ENCODE data around the gene HOXB3. TPM values are rescaled to one million over a fixed set of nuclear protein-coding genes. Genes with fewer than 3 reads are reported as not detected.

Gene HOXB3
- total RNA-seq, 5 donors from 2014 or later (not counting 1 experiment from before 2014, with no cell fraction given), result 3.5 to 7.7 (median 4.2) TPM

DNA sequence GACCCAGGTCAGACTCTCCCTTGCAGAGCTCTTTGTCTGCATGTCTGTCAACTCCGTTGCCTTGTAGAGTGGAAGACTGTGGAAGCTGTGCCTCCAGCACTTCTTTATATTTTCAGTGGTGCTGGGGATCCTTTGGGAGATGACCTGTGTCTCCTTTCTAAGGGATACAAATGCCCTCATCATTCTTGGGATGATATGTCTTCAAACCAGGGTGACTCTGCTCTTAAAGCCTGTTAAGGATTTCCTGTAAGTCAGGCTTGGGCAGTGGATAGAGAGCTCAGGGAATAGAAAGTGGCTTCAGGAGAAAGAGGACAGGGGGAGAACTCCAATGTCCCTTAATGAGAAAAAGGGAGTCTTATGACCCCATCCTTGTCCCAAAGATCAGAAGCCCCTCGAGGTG is 1.5 kb downstream of the HOXB3 start:
- Histone ChIP-seq H3K9me3 (no peaks in the 10 kb centered on the region), H3K4me1 (ENCODE audit: control insufficient read depth in 1 of 2, extremely low read depth in 1 of 2, insufficient read depth in 2 of 2, low read length in 2 of 2) (peaks cover 10 to 34% of the 10 kb centered on the region in 2 experiments), H3K27ac (ENCODE audit: low read length) (no peak overlapping the region), H3K27me3 (replicated peaks in 1 of 2; ENCODE audit: control insufficient read depth in 2 of 2, extremely low read depth in 1 of 2, insufficient read depth in 2 of 2, low read length in 1 of 2) (peaks cover 0 to 77% of the 10 kb centered on the region in 2 experiments), H3K4me3 (ENCODE audit: control insufficient read depth in 1 of 2, extremely low read depth in 1 of 2, low read length in 1 of 2) (no peak overlapping the region), H3K36me3 (ENCODE audit: control insufficient read depth in 2 of 2, extremely low read depth in 1 of 2, insufficient read depth in 1 of 2, low read length in 1 of 2) (no peaks in the 10 kb centered on the region)
- ChIA-PET POLR2A (interaction anchor here in 1 of 2 donors (0.6 kb wide), 1 partner anchor 26 kb away, joined by 4 read pairs; no protein-coding TSS in a partner anchor), CTCF (interaction anchor here (0.6 to 2.0 kb wide), 11 partner anchors 33 to 326 kb away, joined by 3 to 9 read pairs (median 3); no protein-coding TSS in a partner anchor)
- WGBS (ENCODE audit: insufficient coverage), result no CpG with 5 or more reads among the region's 2 CpGs
- ATAC-seq (replicated peaks in 1 of 4) (no peak), DNase-seq (peak in 1 of 35 experiments; percentile 3)
- Mint-ChIP-seq H3K4me1 (peaks cover 36 to 39% (median 36%) of the 10 kb centered on the region in 3 donors), H3K9me3 (no peaks in the 10 kb centered on the region), H3K36me3 (no peaks in the 10 kb centered on the region), H3K27ac (peak overlapping the region in 1 of 2 donors; percentile 46), H3K27me3 (peaks cover 88 to 89% of the 10 kb centered on the region in 2 donors), H3K4me3 (no peak overlapping the region)

DNA sequence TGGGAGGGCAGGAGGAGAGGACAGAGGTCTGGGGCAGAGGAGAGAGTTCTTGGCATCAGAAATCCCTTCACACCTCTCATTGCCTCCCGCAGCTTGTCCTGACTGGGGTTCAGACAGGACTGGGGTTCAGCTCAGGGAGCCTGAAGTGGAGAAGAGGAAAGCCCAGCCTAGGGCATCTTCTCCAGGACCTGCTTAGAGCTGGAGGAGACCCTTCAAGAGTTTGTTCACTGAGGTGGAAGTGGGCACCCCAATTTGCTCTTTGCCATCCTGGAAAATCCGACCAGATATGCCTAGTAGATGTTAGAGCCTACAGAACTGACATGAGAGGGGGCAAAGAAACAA is 2.0 kb downstream of the HOXB3 start:
- H3K36me3 ChIP-seq (ENCODE audit: control insufficient read depth in 2 of 2, extremely low read depth in 1 of 2, insufficient read depth in 1 of 2, low read length in 1 of 2), result no peaks in the 10 kb centered on the region
- Mint-ChIP-seq H3K9me3 (no peaks in the 10 kb centered on the region), H3K27ac (peak overlapping the region in 1 of 2 donors; percentile 46), H3K4me1 (peaks cover 31 to 37% (median 33%) of the 10 kb centered on the region in 3 donors), H3K27me3 (peaks cover 89% of the 10 kb centered on the region in 2 donors), H3K36me3 (no peaks in the 10 kb centered on the region), H3K4me3 (peak overlapping the region in 1 of 3 donors; percentile 78)
- no peak overlapping the region for H3K4me3 ChIP-seq (ENCODE audit: control insufficient read depth in 1 of 2, extremely low read depth in 1 of 2, low read length in 1 of 2)
- no peak overlapping the region for H3K27ac ChIP-seq (ENCODE audit: low read length)
- peak in 1 of 35 experiments; percentile 6 for DNase-seq
- ChIA-PET CTCF (interaction anchor here (0.6 to 2.0 kb wide), 11 partner anchors 46 to 325 kb away, joined by 3 to 9 read pairs (median 4); no protein-coding TSS in a partner anchor), POLR2A (no interaction called here)
- peaks cover 0 to 73% of the 10 kb centered on the region in 2 experiments for H3K27me3 ChIP-seq (replicated peaks in 1 of 2; ENCODE audit: control insufficient read depth in 2 of 2, extremely low read depth in 1 of 2, insufficient read depth in 2 of 2, low read length in 1 of 2)
- no peak for ATAC-seq (replicated peaks in 1 of 4)
- H3K9me3 ChIP-seq, result no peaks in the 10 kb centered on the region
- peaks cover 7 to 30% of the 10 kb centered on the region in 2 experiments for H3K4me1 ChIP-seq (ENCODE audit: control insufficient read depth in 1 of 2, extremely low read depth in 1 of 2, insufficient read depth in 2 of 2, low read length in 2 of 2)
- WGBS (ENCODE audit: insufficient coverage), result 50% methylated on average over 1 of the region's 2 CpGs

DNA sequence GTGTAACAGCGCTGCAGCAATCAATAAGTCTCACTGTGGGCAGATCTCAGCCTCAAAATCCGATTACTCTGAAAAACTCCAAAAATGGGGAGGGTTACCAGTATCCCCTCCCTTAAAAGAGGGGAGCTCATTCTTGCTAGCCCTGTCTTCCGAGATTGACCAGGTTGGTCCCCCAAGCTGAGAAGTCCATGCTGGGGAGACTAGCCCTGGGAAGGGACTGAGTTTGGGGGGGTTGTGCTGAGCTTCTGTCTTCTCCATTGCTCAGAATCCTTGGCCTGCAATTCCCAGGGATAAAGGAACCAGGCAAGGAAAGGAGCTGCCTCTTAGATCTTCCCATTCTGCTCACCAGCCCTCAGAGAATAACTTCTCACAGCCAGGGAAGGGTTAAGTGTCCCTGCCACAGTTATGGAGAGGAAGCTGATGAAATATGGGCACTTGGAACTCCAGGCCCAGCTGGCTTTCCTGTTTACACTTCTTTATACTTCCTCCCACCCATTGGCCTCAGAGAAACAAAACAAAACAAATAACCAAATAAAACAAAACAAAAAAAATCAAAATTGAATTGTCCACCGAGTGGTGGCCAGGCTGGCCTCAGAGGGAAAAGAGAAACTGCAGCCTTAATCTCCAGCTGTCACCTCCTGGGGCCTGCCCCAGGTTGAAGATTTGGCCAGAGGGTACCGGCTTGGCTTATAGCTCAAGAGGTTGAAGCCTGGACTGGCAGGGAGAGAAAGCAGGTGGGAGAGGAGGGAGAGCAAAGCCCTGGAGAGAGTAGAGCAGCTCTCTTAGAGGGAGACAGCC is 2.6 kb downstream of the HOXB3 start:
- ChIA-PET POLR2A (no interaction called here), CTCF (interaction anchor here (0.6 to 2.0 kb wide), 11 partner anchors 13 to 324 kb away, joined by 3 to 9 read pairs (median 4); no protein-coding TSS in a partner anchor)
- DNase-seq, result peak in 1 of 35 experiments; percentile 3
- Histone ChIP-seq H3K27ac (ENCODE audit: low read length) (no peak overlapping the region), H3K4me1 (ENCODE audit: control insufficient read depth in 1 of 2, extremely low read depth in 1 of 2, insufficient read depth in 2 of 2, low read length in 2 of 2) (peaks cover 7 to 30% of the 10 kb centered on the region in 2 experiments), H3K27me3 (replicated peaks in 1 of 2; ENCODE audit: control insufficient read depth in 2 of 2, extremely low read depth in 1 of 2, insufficient read depth in 2 of 2, low read length in 1 of 2) (peaks cover 0 to 74% of the 10 kb centered on the region in 2 experiments), H3K4me3 (ENCODE audit: control insufficient read depth in 1 of 2, extremely low read depth in 1 of 2, low read length in 1 of 2) (no peak overlapping the region), H3K36me3 (ENCODE audit: control insufficient read depth in 2 of 2, extremely low read depth in 1 of 2, insufficient read depth in 1 of 2, low read length in 1 of 2) (no peaks in the 10 kb centered on the region), H3K9me3 (no peaks in the 10 kb centered on the region)
- H3K4me3 Mint-ChIP-seq, result peak overlapping the region in 1 of 3 donors; percentile 78
- ATAC-seq (replicated peaks in 1 of 4), result no peak
- H3K27ac Mint-ChIP-seq, result peak overlapping the region in 1 of 2 donors; percentile 7
- peaks cover 89% of the 10 kb centered on the region in 2 donors for H3K27me3 Mint-ChIP-seq
- WGBS (ENCODE audit: insufficient coverage), result 63% methylated on average over 2 of the region's 5 CpGs
- H3K9me3 Mint-ChIP-seq, result no peaks in the 10 kb centered on the region
- H3K36me3 Mint-ChIP-seq, result no peaks in the 10 kb centered on the region
- peaks cover 28 to 37% (median 32%) of the 10 kb centered on the region in 3 donors for H3K4me1 Mint-ChIP-seq

DNA sequence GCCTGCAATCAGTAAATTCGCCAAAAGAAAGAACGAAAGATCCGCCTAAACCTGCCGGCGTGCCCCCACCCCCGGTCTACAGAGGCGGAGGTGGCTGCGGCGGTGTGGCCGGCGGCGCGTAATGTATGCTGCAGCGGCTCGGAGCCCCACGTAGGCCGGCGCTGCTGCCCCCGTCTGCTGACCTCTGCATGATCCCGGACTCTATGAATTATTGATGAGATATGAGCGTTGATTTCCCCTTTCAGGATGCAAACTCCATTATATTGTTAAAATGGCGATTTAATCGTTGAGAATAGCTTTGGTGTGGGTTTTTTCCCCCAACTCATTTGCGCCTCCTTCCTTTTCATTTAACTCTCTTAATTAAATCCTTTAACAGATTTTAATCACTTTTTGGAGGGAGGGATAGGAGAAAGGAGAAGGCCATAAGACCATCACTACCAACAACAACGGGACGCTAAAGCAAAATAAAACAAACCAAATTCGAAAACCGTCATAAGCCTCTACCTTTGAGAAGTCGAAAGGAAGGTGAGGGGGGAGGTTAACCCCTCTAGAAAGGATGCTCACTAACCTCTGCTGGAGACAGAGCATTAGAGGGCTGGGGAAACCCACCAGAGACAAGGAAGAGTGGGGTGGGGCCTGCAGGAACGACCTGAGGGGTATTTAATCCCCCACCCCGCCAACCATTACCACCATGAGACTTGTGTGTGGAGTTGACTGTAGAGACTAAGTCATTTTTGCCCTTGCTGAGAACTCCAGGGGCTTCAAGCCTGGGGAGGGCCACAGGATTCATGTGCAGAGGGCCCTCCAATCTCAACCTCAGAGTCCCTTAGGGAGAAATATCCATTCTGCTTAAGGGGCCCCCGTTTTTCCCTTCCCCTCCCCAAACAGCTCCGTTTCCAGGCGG is 3.4 kb downstream of the HOXB3 start:
- POLR2A ChIA-PET, result no interaction called here
- no peak overlapping the region for H3K27ac ChIP-seq (ENCODE audit: low read length)
- peak overlapping the region; percentile 63 to 86 for H3K4me3 ChIP-seq (ENCODE audit: control insufficient read depth in 1 of 2, extremely low read depth in 1 of 2, low read length in 1 of 2)
- no peaks in the 10 kb centered on the region for H3K36me3 ChIP-seq (ENCODE audit: control insufficient read depth in 2 of 2, extremely low read depth in 1 of 2, insufficient read depth in 1 of 2, low read length in 1 of 2)
- WGBS (ENCODE audit: insufficient coverage), result 6% methylated on average over 10 of the region's 34 CpGs
- peak in 3 of 35 experiments; percentile 18 to 53 (median 35) for DNase-seq
- Mint-ChIP-seq H3K4me1 (peaks cover 30 to 39% (median 32%) of the 10 kb centered on the region in 3 donors), H3K4me3 (peak overlapping the region; percentile 78 to 93 (median 89)), H3K9me3 (no peaks in the 10 kb centered on the region), H3K36me3 (no peaks in the 10 kb centered on the region), H3K27me3 (peaks cover 84 to 88% of the 10 kb centered on the region in 2 donors), H3K27ac (no peak overlapping the region)
- H3K9me3 ChIP-seq, result no peaks in the 10 kb centered on the region
- H3K27me3 ChIP-seq (replicated peaks in 1 of 2; ENCODE audit: control insufficient read depth in 2 of 2, extremely low read depth in 1 of 2, insufficient read depth in 2 of 2, low read length in 1 of 2), result peaks cover 0 to 75% of the 10 kb centered on the region in 2 experiments
- no peak for ATAC-seq (replicated peaks in 1 of 4)
- peaks cover 7 to 32% of the 10 kb centered on the region in 2 experiments for H3K4me1 ChIP-seq (ENCODE audit: control insufficient read depth in 1 of 2, extremely low read depth in 1 of 2, insufficient read depth in 2 of 2, low read length in 2 of 2)
- CTCF ChIA-PET, result interaction anchor here in 1 of 2 donors (1.3 to 2.0 kb wide), 4 partner anchors 12 to 323 kb away, joined by 4 to 5 read pairs (median 4); no protein-coding TSS in a partner anchor

DNA sequence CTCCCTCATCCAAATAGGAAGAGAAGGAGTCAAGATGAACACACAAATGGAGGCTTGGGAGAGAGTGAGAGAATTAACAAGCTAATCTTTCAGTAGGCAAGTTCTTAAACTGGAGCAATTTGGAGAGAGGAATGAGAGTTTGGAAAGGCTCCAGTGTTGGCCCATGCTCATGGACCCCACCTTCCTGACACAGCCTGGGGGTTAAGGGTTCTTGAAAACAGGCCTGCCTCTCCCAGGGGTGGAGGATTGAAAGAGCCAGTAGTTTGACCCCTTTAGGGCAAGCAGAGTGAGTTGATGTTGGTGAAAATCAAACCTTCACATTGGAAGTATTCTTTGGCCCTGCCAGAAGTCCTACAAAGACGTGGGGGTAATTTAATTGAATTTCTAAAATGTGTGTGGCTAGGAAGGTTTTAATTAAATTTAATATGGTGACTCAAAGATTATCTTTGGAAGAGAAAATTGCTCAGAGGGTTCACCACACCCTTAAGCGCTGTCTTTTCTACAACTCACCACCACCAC is 5.8 kb downstream of the HOXB3 start:
- peak overlapping the region in 2 of 3 donors; percentile 26 to 78 for H3K4me3 Mint-ChIP-seq
- H3K9me3 Mint-ChIP-seq, result no peaks in the 10 kb centered on the region
- DNase-seq, result no peak
- H3K36me3 Mint-ChIP-seq, result no peaks in the 10 kb centered on the region
- ChIA-PET POLR2A (interaction anchor here in 1 of 2 donors (0.5 kb wide), 1 partner anchor 92 kb away, joined by 4 read pairs; no protein-coding TSS in a partner anchor), CTCF (interaction anchor here in 1 of 2 donors (1.3 kb wide), 1 partner anchor 232 kb away, joined by 7 read pairs; no protein-coding TSS in a partner anchor)
- Histone ChIP-seq H3K27me3 (replicated peaks in 1 of 2; ENCODE audit: control insufficient read depth in 2 of 2, extremely low read depth in 1 of 2, insufficient read depth in 2 of 2, low read length in 1 of 2) (peaks cover 0 to 75% of the 10 kb centered on the region in 2 experiments), H3K36me3 (ENCODE audit: control insufficient read depth in 2 of 2, extremely low read depth in 1 of 2, insufficient read depth in 1 of 2, low read length in 1 of 2) (no peaks in the 10 kb centered on the region), H3K9me3 (no peaks in the 10 kb centered on the region), H3K4me3 (ENCODE audit: control insufficient read depth in 1 of 2, extremely low read depth in 1 of 2, low read length in 1 of 2) (no peak overlapping the region), H3K4me1 (ENCODE audit: control insufficient read depth in 1 of 2, extremely low read depth in 1 of 2, insufficient read depth in 2 of 2, low read length in 2 of 2) (peaks cover 7 to 49% of the 10 kb centered on the region in 2 experiments), H3K27ac (ENCODE audit: low read length) (no peak overlapping the region)
- H3K27ac Mint-ChIP-seq, result no peak overlapping the region
- ATAC-seq (replicated peaks in 1 of 4), result no peak
- H3K27me3 Mint-ChIP-seq, result peaks cover 83 to 89% of the 10 kb centered on the region in 2 donors
- WGBS (ENCODE audit: insufficient coverage), result 100% methylated on average over 1 of the region's 2 CpGs
- H3K4me1 Mint-ChIP-seq, result peaks cover 44 to 58% (median 51%) of the 10 kb centered on the region in 3 donors

Data from T-cell (primary cell).